ENCODE results near the gene DDX18. TPM values are rescaled to one million over a fixed set of nuclear protein-coding genes. Genes with fewer than 3 reads are reported as not detected.

Gene DDX18
- total RNA-seq, 2 donors from 2014 or later = 46.4 to 67.9 TPM

- no peak for TF ChIP-seq CTCF (IDR thresholded peaks at IDR 0.05)
Observed at GRCh38 chr2:117850461-117850860, 36.0 kb downstream of the DDX18 start.

GRCh38 chr2:117851969-117852368 lies 37.5 kb downstream of the DDX18 start:
- ATAC-seq (ENCODE audit: insufficient number of reproducible peaks, low FRiP score, low read depth) (no peak), DNase-seq (ENCODE audit: low spot score) (no peak)
- Histone ChIP-seq H3K36me3 (no peaks in the 10 kb centered on the region), H3K4me3 (no peak overlapping the region), H3K27ac (no peak overlapping the region), H3K4me1 (ENCODE audit: control insufficient read depth in 1 of 2, low read depth in 2 of 2) (no peaks in the 10 kb centered on the region), H3K27me3 (replicated peaks; ENCODE audit: insufficient read depth) (no peaks in the 10 kb centered on the region), H3K9me3 (no peaks in the 10 kb centered on the region)
- no peak for TF ChIP-seq CTCF (IDR thresholded peaks at IDR 0.05)

More at GRCh38 chr2:117850461-117850860, 36.0 kb downstream of the DDX18 start:
- DNase-seq (ENCODE audit: low spot score) = no peak
- H3K4me1 ChIP-seq (ENCODE audit: control insufficient read depth in 1 of 2, low read depth in 2 of 2) = no peaks in the 10 kb centered on the region
- no peaks in the 10 kb centered on the region for H3K9me3 ChIP-seq
- no peak for ATAC-seq (ENCODE audit: insufficient number of reproducible peaks, low FRiP score, low read depth)
- no peak overlapping the region for H3K27ac ChIP-seq
- no peak overlapping the region for H3K4me3 ChIP-seq
- H3K36me3 ChIP-seq = no peaks in the 10 kb centered on the region
- H3K27me3 ChIP-seq (replicated peaks; ENCODE audit: insufficient read depth) = no peaks in the 10 kb centered on the region

GRCh38 chr2:117853316-117853715 lies 38.8 kb downstream of the DDX18 start:
- Histone ChIP-seq H3K27ac (no peak overlapping the region), H3K4me1 (ENCODE audit: control insufficient read depth in 1 of 2, low read depth in 2 of 2) (no peaks in the 10 kb centered on the region), H3K27me3 (replicated peaks; ENCODE audit: insufficient read depth) (no peaks in the 10 kb centered on the region), H3K4me3 (no peak overlapping the region), H3K36me3 (no peaks in the 10 kb centered on the region), H3K9me3 (no peaks in the 10 kb centered on the region)
- ATAC-seq (ENCODE audit: insufficient number of reproducible peaks, low FRiP score, low read depth) (no peak), DNase-seq (ENCODE audit: low spot score) (no peak)
- TF ChIP-seq CTCF (IDR thresholded peaks at IDR 0.05) = no peak

GRCh38 chr2:117853873-117854272 lies 39.4 kb downstream of the DDX18 start:
- H3K4me1 ChIP-seq (ENCODE audit: control insufficient read depth in 1 of 2, low read depth in 2 of 2) = no peaks in the 10 kb centered on the region
- no peak for ATAC-seq (ENCODE audit: insufficient number of reproducible peaks, low FRiP score, low read depth)
- DNase-seq (ENCODE audit: low spot score) = no peak
- no peaks in the 10 kb centered on the region for H3K27me3 ChIP-seq (replicated peaks; ENCODE audit: insufficient read depth)
- no peak overlapping the region for H3K27ac ChIP-seq
- no peak for TF ChIP-seq CTCF (IDR thresholded peaks at IDR 0.05)
- H3K36me3 ChIP-seq = no peaks in the 10 kb centered on the region
- H3K4me3 ChIP-seq = no peak overlapping the region
- no peaks in the 10 kb centered on the region for H3K9me3 ChIP-seq

- H3K9me3 ChIP-seq = no peaks in the 10 kb centered on the region
- TF ChIP-seq CTCF (IDR thresholded peaks at IDR 0.05) = no peak
- no peak overlapping the region for H3K4me3 ChIP-seq
- no peaks in the 10 kb centered on the region for H3K36me3 ChIP-seq
- no peaks in the 10 kb centered on the region for H3K27me3 ChIP-seq (replicated peaks; ENCODE audit: insufficient read depth)
- ATAC-seq (ENCODE audit: insufficient number of reproducible peaks, low FRiP score, low read depth) = no peak
- no peak overlapping the region for H3K27ac ChIP-seq
- DNase-seq (ENCODE audit: low spot score) = no peak
- H3K4me1 ChIP-seq (ENCODE audit: control insufficient read depth in 1 of 2, low read depth in 2 of 2) = no peaks in the 10 kb centered on the region
Observed at GRCh38 chr2:117854610-117855009, 40.1 kb downstream of the DDX18 start.

Measured in thoracic aorta (tissue), 2 donors.